Stimulated activated CD8-positive, alpha-beta memory T cell treated with anti-CD3 and anti-CD28 coated beads, Interleukin-15, amount 100 ng/mL, for 4 hours (primary cell): Measurements from ENCODE around the gene SPRED2.
"Not testable (repeated sequence)": the region's sequence is repeated elsewhere in the genome, so short reads cannot be mapped to it uniquely, and the experiment has no call there.

Experiments
- DNase-seq, 2 donors: peaks; one replicate each; pipeline ENCODE4 v3.0.0-alpha.2; 2020; ENCODE audit warnings: low read depth in 2 of 2

Gene SPRED2

GRCh38 chr2:65343386-65343785, 89.0 kb downstream of the SPRED2 start:
- DNase-seq: no peak

- DNase-seq: no peak
Observed at GRCh38 chr2:65340898-65341681, 91.3 kb downstream of the SPRED2 start.

DNA sequence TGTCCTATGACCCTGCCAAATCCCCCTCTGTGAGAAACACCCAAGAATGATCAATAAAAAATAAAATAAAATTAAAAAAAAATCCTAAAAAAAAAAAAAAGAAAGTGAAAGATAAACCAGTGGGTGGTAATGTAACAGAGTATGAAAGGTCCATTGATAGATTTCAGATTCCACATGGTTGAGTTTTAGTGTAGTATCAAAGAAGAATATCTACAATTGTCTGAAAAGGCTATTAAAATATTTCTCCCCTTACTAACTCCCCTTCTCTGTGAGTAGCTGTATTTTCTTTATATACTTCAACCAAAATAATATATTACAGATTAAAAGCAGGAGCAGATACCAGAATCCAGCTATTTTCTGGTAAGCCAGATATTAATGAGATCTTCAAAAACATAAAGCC, 92.8 kb downstream of the SPRED2 start:
- DNase-seq: no peak

DNA sequence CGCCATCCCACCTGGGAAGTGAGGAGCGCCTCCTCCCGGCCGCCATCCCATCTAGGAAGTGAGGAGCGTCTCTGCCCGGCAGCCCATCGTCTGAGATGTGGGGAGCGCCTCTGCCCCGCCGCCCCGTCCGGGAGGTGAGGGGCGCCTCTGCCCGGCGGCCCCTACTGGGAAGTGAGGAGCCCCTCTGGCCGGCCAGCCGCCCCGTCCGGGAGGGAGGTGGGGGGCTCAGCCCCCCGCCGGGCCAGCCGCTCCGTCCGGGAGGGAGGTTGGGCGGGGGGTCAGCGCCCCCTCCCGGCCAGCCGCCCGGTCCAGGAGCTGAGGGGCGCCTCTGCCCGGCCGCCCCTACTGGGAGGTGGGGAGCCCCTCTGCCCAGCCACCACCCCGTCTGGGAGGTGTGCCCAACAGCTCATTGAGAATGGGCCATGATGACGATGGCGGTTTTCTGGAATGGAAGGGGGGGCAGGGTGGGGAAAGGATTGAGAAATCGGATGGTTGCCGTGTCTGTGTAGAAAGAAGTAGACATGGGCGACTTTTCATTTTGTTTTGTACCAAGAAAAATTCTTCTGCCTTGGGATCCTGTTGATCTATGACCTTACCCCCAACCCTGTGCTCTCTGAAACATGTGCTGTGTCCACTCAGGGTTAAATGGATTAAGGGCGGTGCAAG, 93.4 kb downstream of the SPRED2 start:
- DNase-seq: not testable (repeated sequence)

DNA sequence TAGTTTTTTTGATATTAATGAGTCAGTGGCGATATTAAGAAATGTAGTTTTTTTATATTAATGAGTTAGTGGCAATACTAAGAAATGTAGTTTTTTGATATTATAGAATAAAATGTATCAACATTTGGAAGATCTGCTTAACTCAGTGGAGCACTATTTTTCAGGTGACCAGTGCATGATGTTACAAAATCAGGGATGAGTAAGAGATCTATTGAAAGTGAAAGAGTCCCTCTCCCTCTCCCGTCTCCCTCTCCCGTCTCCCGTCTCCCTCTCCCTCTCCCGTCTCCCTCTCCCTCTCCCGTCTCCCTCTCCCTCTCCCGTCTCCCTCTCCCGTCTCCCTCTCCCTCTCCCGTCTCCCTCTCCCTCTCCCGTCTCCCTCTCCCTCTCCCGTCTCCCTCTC, 94.5 kb downstream of the SPRED2 start:
- not testable (repeated sequence) for DNase-seq

DNA sequence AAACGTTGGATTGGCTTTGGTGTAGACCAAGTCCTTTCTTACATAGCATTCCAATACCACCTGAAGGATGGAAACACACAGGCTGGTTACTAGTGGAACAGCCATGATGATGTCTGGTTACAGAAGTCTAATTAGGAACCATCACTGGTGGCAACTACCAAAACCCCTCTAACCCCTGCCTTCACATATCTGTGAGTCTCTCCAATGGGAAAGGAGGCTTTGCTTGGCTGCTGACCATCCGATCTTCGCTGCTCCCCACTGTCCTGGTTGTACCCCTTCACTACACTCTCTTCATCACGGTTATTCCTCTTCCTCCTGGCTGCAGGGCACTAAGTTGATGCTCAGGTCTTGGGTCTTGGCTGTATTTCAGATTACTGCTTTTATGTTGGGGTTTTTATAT, 97.7 kb downstream of the SPRED2 start:
- DNase-seq: no peak

DNA sequence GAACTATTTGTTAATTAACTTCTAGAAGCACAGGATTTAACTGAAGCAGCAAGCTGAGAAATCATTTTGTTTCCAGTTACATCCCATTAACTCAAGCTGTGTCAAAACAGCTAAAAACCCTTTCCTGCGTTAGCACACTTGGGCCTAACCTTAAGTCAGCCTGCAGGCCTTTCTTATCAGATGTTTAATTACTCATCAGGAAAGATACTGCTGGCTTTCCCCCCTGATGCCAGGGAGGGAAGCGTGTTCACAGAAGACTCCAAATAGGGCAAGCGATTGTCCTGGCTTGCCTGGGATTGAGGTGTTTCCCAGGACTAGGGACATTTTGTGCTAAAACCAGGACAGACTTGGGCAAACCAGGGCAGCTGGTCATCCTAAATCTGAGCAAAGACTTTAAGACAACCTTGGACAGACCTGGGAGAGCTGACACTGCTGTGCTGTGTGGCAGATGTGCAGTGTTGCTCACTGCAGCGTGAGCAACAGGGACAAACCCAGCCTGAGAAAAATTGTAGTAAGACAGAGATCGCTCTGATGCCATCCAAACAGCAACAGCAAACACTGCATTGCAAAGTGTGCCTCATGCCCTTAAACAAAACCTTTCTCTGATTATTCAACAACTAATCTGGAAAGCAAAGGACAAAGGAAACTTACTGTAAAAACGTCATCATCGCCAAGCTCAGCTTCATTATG, 100.9 kb downstream of the SPRED2 start:
- no peak for DNase-seq

GRCh38 chr2:65329525-65329924, 102.9 kb downstream of the SPRED2 start:
- DNase-seq: no peak

- DNase-seq: no peak
Observed at GRCh38 chr2:65326276-65326675, 106.1 kb downstream of the SPRED2 start.

GRCh38 chr2:65325066-65325465, 107.3 kb downstream of the SPRED2 start:
- DNase-seq: no peak

GRCh38 chr2:65320946-65321345, 111.5 kb downstream of the SPRED2 start:
- no peak for DNase-seq

DNA sequence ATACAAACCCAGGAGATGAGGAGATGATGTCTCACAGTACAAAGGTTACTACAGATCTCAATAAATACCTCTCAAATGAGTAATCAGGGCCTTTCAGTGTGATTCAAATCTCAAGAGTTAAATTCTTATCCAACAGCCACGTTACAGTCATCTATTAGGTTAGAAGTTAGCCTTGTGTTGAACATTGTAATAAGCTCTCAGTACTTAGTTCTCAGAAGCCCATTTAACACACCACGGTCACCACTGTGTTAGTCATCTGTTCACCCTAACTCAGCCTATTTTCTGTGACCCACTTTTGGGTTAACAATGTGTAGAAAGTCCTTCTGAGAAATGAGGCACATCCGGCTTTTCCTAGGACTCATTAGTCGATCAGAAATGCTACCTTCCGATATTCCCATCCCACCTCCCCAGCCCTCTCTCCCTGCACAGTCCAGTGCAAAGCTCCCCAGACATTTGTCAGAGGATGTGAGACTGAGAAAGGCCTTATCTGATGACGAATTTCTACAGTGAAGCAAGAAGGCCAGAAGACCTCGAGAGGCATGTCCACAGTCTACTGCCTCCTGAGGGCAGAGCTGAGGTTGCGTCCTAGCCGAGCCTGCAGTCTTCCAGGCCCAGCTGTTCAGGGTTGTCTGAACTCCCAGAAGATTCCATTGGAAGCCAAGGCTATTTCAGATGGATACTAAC, 112.2 kb downstream of the SPRED2 start:
- DNase-seq: no peak

GRCh38 chr2:65319674-65320041, 112.7 kb downstream of the SPRED2 start:
- DNase-seq: no peak

- DNase-seq: no peak
Observed at GRCh38 chr2:65319072-65319673, 113.2 kb downstream of the SPRED2 start.

- DNase-seq: no peak
Observed at GRCh38 chr2:65317841-65318240, 114.6 kb downstream of the SPRED2 start.

- DNase-seq: not testable (repeated sequence)
Observed at GRCh38 chr2:65317351-65317750, 115.0 kb downstream of the SPRED2 start.

GRCh38 chr2:65316072-65316471, 116.3 kb downstream of the SPRED2 start:
- no peak for DNase-seq

DNA sequence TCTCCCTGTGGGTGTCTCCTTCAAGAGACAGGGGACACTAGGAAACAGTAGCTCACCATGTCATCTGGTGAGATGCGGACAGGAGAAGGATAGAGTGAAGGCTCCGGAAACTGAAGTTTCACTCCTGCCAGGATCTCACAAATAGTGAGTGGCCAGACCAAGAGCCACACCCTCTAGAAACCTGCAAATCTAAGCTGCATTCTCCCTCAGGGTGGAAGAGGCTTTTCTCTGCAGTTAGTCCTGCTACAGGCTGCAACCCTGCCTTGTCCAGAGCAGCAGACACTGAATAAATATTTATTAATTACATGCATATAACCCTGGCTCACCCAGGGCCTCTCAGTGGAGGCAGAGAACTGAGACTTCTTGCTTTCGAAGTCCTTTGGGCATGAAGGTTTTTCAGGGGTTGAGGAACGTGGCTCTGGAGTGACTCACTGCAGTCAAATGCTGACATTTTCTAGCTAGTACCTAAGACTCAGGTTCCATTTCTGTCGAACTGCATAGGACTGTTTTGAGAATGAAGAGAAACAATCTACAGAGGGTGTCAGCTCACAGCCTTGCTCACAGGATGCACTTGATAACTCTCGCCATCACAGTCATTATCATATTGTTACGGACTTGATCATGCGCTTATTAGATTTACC, 117.5 kb downstream of the SPRED2 start:
- DNase-seq: no peak

DNA sequence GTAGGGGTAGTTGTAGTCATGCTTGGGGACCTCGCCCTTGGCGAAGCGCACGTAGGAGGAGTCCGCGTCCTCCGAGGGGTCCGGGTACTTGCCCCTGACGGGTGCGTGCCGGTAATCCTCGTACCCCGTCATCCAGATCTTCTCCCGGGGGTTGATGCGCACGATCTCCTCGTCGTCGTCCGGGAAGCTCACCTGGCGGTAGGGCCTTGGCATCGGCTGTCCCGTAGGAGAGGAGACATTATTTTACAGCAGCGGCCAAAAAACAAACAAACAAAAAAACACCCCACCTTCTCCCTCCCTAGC, 118.5 kb downstream of the SPRED2 start:
- no peak for DNase-seq

DNA sequence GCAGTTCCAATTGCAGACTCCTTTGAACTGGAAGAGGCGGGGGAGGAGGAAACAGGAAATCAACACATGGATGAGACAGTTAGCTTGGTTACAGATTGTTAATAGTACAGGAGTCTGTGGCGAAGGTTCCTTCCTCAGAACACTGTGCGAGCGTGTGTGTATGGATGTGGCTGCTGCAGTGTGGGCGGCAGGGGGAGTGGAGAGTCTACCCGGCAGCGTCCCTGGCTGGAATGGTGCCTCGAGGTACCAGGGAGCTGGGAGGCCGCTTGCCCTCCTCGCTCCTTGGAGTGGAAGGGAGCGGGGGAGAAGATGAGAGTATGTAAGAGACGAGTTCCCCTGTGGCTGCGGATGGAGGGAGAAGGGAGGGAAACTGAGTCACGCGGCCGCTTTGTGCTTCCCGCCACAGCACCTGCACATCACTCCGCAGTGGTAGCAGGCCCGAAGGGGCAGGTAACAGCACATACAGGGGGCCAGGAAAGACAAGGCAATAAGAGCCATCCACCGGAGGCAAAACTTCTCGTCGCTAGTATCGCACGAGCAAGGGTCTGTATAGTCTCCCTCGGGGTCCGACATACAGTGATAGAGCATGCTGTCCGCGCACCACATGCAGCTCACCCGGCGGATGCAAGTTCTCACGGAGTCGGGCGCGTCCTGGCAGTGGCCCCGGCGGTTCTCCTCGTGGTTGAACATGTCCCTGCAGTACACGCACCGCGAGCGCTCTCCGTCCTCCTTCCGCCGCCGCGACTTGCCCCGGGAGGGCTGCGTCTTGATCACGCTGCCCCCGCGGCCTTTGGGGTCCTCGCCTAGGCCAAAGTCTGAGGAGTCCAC, 119.1 kb downstream of the SPRED2 start:
- no peak for DNase-seq

DNA sequence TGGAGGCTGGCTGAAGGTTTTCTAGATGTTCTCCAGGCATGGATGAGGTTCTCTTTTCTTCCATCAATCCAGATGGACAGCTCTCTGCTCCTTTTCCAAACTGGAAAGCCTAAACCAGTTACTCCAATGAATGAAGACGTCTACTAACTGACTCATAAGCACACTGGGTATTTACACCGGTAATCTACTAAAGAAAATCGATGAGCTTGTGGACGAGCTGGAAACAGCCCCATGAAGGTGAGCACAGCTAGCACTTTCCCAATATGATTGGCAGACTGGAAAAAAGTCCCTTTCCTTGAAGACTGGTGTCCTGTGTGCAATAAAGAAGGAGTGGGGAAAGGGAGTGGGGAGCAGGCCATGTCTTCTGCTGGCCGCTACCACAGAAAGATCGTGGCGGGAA, 120.8 kb downstream of the SPRED2 start:
- no peak for DNase-seq
